Effector CD4-positive, alpha-beta T cell (primary cell): ENCODE results near the gene NPY4R.
"Not testable (repeated sequence)": the region's sequence is repeated elsewhere in the genome, so short reads cannot be mapped to it uniquely, and the experiment has no call there.

ENCODE experiments used
- DNase-seq: peaks from one replicate; pipeline ENCODE4 v3.0.0-alpha.2; 2020

The NPY4R gene

GRCh38 chr10:46451365-46451764, 14.4 kb downstream of the NPY4R start:
- not testable (repeated sequence) for DNase-seq

- not testable (repeated sequence) for DNase-seq
Measured at GRCh38 chr10:46450829-46451228, 14.9 kb downstream of the NPY4R start.

- DNase-seq: not testable (repeated sequence)
Measured at GRCh38 chr10:46447439-46447838, 18.3 kb downstream of the NPY4R start.

- DNase-seq: not testable (repeated sequence)
Measured at GRCh38 chr10:46445389-46446122, 20.2 kb downstream of the NPY4R start.

GRCh38 chr10:46443422-46443821, 22.3 kb downstream of the NPY4R start:
- DNase-seq: not testable (repeated sequence)

GRCh38 chr10:46442706-46443275, 23.0 kb downstream of the NPY4R start:
- DNase-seq: not testable (repeated sequence)

GRCh38 chr10:46441837-46442278, 23.9 kb downstream of the NPY4R start:
- DNase-seq: not testable (repeated sequence)

- not testable (repeated sequence) for DNase-seq
Measured at GRCh38 chr10:46440942-46441341, 24.8 kb downstream of the NPY4R start.

- not testable (repeated sequence) for DNase-seq
Measured at GRCh38 chr10:46423550-46423949, 42.2 kb downstream of the NPY4R start.

- not testable (repeated sequence) for DNase-seq
Measured at GRCh38 chr10:46419570-46420379, 46.0 kb downstream of the NPY4R start.

GRCh38 chr10:46418283-46418682, 47.5 kb downstream of the NPY4R start:
- not testable (repeated sequence) for DNase-seq

GRCh38 chr10:46415291-46415690, 50.5 kb downstream of the NPY4R start:
- DNase-seq: not testable (repeated sequence)

- DNase-seq: not testable (repeated sequence)
Measured at GRCh38 chr10:46412665-46413064, 53.1 kb downstream of the NPY4R start.

- DNase-seq: not testable (repeated sequence)
Measured at GRCh38 chr10:46411123-46411522, 54.6 kb downstream of the NPY4R start.
